Hindlimb muscle (tissue), 1 donor: ENCODE measurements around the gene RAVER2. TPM values are rescaled to one million over a fixed set of nuclear protein-coding genes. Genes with fewer than 3 reads are reported as not detected.
"Not testable (repeated sequence)": the region's sequence is repeated elsewhere in the genome, so short reads cannot be mapped to it uniquely, and the experiment has no call there.

Experiments used
- DNase-seq: peaks from one replicate; pipeline ENCODE4 v3.0.0-alpha.2; 2013
- polyA plus RNA-seq: library from polyadenylated mRNA; unstranded; fragments of 120-200 nt; gene quantifications from one replicate; pipeline ENCODE4 v1.2.1, GENCODE V29; 2013; ENCODE audit not compliant: insufficient read length

The RAVER2 gene
- polyA plus RNA-seq, 1 donor: 19.6 TPM

GRCh38 chr1:64750092-64750491 is 5.2 kb downstream of the RAVER2 start:
- no peak for DNase-seq

- DNase-seq: no peak
Measured at GRCh38 chr1:64750875-64751274, 6.0 kb downstream of the RAVER2 start.

GRCh38 chr1:64754173-64754572 is 9.3 kb downstream of the RAVER2 start:
- DNase-seq: no peak

- DNase-seq: no peak
Measured at GRCh38 chr1:64755361-64755760, 10.5 kb downstream of the RAVER2 start.

DNA sequence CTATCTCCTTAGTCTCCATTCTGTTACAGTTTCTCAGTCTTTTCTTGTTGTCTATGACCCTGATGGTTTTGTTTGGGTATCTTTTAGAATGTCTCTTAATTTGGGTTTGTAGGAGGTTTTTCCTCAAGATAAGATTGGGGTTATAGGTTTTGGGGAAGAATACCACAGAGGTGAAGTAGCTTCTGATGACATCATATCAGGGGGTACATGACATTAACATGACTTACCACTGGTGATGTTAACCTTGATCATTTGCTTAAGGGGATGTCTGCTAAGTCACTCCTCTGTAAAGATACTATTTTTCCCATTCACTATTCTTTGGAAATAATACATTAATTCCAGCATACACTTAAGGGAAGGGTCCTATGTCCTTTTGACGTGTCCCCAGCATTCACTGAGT is 11.9 kb downstream of the RAVER2 start:
- DNase-seq: no peak

DNA sequence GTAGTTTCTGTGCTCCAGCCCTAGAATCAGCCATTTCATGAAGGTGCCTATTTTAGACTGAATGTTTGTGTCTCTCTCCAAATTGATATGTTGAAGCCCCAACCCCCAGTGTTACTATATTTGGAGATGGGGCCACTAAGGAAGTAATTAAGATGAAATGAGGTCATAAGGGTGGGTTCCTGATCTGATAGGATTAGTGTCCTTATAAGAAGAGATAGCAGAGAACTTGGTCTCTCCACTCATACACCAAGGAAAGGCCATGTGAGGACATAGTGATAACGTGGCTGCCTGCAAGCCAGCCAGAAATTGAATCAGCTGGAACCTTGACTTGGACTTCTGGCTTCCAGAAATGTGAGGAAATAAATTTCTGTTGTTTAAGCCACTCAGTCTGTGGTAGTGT is 12.3 kb downstream of the RAVER2 start:
- DNase-seq: no peak

GRCh38 chr1:64758233-64758632 is 13.4 kb downstream of the RAVER2 start:
- no peak for DNase-seq

DNA sequence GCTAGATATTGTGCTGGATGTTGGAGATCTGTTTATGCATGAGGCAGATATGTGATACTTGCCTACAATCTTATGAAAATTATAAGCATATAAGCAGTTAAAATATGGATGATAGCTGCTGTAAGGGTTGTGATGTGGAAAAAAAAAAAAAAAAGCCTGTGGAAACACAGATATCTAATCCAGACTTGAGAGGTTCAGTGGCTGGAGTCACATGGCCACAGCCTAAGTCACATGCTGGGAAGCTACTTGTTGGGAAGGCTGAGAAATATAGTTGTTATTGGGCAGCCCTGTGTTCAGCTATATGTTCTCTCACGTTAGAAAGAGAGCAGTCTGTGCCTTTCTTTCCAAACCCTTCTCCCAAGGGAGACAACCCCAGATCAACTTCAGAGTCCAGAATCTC is 15.1 kb downstream of the RAVER2 start:
- no peak for DNase-seq

- no peak for DNase-seq
Measured at GRCh38 chr1:64765012-64765411, 20.1 kb downstream of the RAVER2 start.

DNA sequence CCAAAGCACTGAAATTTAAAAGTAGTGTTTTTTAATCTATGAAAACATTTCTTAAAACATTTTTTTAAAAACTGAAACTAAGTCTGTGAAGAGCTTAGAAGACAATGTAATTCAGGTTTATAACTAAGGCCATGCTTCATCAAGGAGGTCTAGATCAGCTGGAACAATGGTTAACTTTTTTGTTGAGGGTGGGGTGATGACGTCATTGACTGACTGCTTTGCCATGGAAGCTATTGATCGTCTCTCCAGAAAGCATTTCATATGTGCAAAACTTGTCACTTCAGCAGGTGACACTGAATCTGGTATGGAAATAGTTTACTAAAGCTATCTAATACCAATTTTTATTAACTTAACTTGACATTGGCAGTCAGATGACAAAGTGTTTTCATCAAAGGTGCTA is 21.0 kb downstream of the RAVER2 start:
- no peak for DNase-seq

- no peak for DNase-seq
Measured at GRCh38 chr1:64766429-64766828, 21.6 kb downstream of the RAVER2 start.

DNA sequence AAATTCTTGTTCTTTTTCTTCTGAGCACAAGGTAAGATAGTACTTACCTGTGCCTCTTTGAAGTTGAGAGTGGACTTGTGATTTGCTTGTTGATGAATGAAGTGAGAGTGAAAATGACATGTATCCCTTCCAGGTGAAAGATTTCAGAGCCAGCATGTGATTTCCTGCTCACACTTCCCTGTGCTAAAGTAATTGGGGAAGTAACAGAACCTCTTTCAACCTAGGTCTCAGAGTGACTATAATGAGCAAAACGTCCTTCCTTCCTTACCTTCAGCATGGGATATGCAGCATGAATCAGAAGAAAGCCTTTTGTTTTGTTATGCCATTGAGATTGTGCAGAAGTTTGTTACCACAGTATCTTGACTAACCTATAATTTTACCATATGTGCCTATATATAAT is 24.6 kb downstream of the RAVER2 start:
- DNase-seq: no peak

GRCh38 chr1:64769971-64770370 is 25.1 kb downstream of the RAVER2 start:
- no peak for DNase-seq

- not testable (repeated sequence) for DNase-seq
Measured at GRCh38 chr1:64773306-64773705, 28.4 kb downstream of the RAVER2 start.

DNA sequence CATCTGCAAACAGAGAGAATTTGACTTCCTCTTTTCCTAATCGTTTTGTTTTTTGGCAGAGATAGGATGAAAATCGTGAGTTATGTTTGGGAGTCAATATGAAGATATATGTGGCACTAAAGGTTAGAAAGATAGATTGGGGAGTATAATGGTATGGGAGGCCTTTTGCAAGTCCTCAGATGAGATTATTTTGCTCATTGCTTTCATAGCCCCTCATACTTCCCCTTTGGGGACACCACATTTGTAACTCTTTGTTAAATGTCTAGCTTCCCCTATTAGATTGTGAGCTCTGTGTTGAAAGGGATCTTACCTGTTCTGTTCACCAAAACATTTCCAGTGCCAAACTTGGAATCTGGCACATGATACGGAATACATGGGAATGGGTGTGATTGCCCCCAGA is 30.2 kb downstream of the RAVER2 start:
- DNase-seq: no peak

DNA sequence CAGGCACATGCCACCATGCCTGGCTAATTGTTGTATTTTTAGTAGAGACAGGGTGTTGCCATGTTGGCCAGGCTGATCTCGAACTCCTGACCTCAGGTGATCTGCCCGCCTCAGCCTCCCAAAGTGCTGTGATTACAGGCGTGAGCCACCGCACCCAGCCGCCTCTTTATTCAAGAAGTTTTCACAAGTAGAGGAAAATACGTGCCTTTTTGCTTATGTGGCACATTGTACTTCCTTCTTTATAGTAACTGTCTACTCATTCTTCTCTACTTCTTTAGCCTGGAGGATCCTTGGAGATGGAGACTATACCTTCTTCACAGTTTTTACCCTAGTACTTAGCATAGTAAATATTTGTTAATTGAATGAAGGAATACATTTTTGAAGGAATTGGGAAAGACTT is 37.2 kb downstream of the RAVER2 start:
- DNase-seq: not testable (repeated sequence)

DNA sequence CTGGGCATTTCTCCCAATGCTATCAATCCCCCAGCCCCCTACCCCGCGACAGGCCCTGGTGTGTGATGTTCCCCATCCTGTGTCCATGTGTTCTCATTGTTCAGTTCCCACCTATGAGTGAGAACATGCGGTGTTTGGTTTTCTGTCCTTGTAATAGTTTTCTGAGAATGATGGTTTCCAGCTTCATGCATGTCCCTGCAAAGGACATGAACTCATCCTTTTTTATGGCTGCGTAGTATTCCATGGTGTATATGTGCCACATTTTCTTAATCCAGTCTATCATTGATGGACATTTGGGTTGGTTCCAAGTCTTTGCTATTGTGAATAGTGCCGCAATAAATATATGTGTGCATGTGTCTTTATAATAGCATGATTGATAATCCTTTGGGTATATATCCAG is 38.0 kb downstream of the RAVER2 start:
- not testable (repeated sequence) for DNase-seq

DNA sequence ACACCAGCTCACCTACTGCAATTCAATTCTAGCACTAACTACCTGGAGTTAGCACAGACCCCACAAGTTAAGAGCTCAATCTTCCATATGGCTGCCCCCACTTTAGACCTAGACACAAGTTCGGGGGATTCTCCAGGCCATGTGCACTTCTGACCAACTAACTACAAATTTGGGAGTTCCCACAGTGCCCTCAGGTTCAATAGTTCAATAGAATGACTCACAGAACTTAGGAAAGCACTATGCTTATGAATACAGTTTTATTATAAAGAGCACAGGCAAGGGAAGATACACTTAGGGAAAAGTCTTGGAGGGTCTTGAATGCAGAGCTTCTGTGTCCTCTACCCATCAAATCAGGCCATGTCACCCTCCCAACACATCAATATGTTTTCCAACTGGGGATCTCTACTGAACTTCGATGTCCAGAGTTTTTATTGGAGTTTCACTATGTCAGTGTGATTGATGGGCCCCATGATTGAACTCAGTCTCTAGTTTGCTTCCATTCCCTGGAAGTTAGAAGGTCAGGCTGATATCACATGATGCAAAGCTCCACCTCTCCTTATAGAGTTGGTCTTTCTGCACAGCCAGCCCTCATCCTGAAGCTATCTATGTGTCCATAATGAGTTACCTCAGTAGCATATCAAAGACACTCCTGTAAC is 46.1 kb downstream of the RAVER2 start:
- no peak for DNase-seq

GRCh38 chr1:64798872-64799271 is 54.0 kb downstream of the RAVER2 start:
- no peak for DNase-seq

DNA sequence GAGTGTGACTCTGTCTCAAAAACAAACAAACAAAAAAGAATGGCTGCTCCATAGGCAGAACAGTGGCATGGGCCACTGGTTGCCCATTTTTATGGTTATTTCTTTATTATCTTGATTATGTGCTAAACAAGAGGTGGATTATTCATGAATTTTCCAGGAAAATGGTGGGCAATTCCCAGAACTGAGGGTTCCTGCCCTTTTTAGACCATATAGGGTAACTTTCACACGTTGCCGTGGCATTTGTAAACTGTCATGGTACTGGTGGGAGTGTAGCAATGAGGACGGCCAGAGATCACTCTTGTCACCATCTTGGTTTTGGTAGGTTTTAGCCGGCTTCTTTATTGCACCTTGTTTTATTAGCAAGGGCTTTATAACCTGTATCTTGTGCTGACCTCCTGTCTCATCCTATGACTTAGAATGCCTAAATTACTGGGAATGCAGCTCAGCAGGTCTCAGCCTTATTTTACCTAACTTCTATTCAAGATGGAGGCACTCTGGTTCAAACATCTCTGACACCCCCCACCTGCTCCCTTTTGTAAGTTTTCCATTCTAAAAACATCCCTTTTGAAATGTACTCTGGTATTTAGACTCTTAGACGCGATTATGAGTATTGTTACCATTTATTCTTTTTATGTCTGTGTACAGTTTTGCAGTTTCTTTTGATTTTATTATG is 57.1 kb downstream of the RAVER2 start:
- DNase-seq: no peak

DNA sequence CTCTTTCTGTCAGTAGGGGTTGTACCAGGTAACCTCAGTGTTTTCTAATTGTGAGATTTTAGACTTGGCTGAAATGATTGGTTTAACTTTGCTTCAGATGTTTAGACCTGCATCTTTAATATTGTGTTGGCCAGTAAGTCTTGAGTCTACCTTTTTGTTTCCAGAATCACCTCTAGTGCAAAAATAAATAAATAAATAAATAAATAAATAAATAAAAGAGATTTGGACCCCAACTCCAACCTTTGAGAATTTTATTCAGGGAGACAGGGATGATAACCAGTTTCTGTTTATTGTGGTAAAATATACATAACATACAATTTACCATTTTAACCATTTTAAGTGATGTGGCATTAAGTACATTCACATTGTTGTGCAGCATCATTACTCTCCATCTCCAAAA is 64.4 kb downstream of the RAVER2 start:
- DNase-seq: no peak

GRCh38 chr1:64810001-64810400 is 65.1 kb downstream of the RAVER2 start:
- no peak for DNase-seq

DNA sequence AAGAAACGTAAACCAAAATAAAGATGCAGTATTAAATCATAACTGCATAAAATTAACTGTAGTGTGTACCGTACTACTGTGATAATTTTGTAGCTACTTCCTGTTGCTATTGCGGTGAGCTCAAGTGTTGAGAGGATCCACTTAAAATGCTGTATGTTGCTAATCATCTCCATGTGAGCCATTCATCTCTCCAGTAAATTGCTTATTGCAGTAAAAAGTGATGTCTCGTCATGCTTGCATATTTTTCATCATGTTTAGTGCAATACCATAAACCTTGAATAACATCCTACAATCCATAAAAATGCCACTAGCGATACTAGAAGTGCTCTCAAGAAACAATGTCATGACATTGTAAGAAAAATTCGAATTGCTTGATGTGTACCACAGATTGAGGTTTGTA is 66.3 kb downstream of the RAVER2 start:
- no peak for DNase-seq

DNA sequence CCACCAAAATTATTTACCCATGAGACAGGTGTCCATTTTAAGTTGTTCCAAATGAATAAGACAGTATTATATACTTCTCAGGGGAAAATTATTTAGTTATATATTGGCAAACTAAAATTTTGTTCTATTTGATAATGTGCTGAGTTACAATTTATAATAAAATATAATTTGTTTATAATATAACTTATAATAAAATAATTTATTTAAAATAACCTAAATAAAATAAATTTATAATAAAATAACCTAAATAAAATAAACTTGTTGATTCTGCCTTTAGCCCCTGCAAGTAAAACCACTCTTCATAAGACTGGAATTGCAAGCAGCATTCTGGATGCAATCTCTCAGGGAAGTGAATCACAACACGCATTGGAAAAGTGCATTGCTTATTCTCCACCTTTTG is 69.6 kb downstream of the RAVER2 start:
- DNase-seq: no peak

GRCh38 chr1:64817364-64817763 is 72.5 kb downstream of the RAVER2 start:
- DNase-seq: not testable (repeated sequence)
